Breast epithelium (tissue), 4 donors: Measurements from ENCODE around the gene GNA12. TPM values are rescaled to one million over a fixed set of nuclear protein-coding genes. Genes with fewer than 3 reads are reported as not detected.

Source experiments
- DNase-seq, 2 donors: peaks; one replicate each; pipeline ENCODE4 v3.0.0-alpha.2; 2019; ENCODE audit warnings: low spot score in 2 of 2
- H3K27ac ChIP-seq, 2 donors: fragments of 200-600 bp; sonication (generic) in 1 of 2; one replicate each; pipeline ENCODE4 v1.5.1; 2016 to 2019; ENCODE audit warnings: mild to moderate bottlenecking in 1 of 2
- H3K27me3 ChIP-seq, 2 donors: fragments of 200-600 bp; sonication (generic) in 1 of 2; one replicate each; pipeline versions ENCODE4 v1.5.1 to v1.6.0; 2017 to 2019; ENCODE audit warnings: control low read depth in 1 of 2, mild to moderate bottlenecking in 1 of 2
- H3K36me3 ChIP-seq: fragments of 200-600 bp; one replicate; pipeline ENCODE4 v1.5.1; 2019
- H3K4me1 ChIP-seq, 2 donors: fragments of 200-600 bp; sonication (generic); one replicate each; pipeline ENCODE4 v1.5.1; 2016 to 2019; ENCODE audit warnings: control low read depth in 1 of 2
- H3K4me3 ChIP-seq, 3 donors: fragments of 200-600 bp; sonication (generic); 1 replicate in 2 of 3; 2 replicates in 1 of 3; pipeline ENCODE4 v1.5.1; 2016 to 2019; ENCODE audit warnings: mild to moderate bottlenecking in 3 of 3, moderate library complexity in 2 of 3
- H3K9me3 ChIP-seq, 2 donors: fragments of 200-600 bp; sonication (generic) in 1 of 2; one replicate each; pipeline ENCODE4 v1.5.1; 2016 to 2019; ENCODE audit warnings: control low read depth in 1 of 2
- POLR2A ChIP-seq: fragments of 450-650 bp; IDR thresholded peaks from one replicate; pipeline ENCODE4 v1.6.1; 2016; ENCODE audit warnings: antibody characterized with exemption, mild to moderate bottlenecking, moderate library complexity
- POLR2AphosphoS5 ChIP-seq, 3 donors: sonication (generic); formaldehyde crosslinking; IDR thresholded peaks; one replicate each; pipeline ENCODE4 v1.6.1; 2017; ENCODE audit warnings: antibody characterized with exemption in 3 of 3
- intact Hi-C: fragments of 100-400 bp; cut with DNase I; formaldehyde crosslinking; loops from one replicate; pipeline ENCODE4 v1.15.1; 2023; ENCODE audit warnings: low total_unique reads
- total RNA-seq, 3 donors: library from RNA; depleted of rRNA; stranded (reverse); fragments of >200 nt; gene quantifications; one replicate each; pipeline ENCODE4 v1.1.0, GENCODE V29; 2016
- TF ChIP-seq, protein P1 (sequence below), 3 donors: fragments of 450-650 bp; IDR thresholded peaks; one replicate each; pipeline ENCODE4 v1.5.1; 2016 to 2017; ENCODE audit warnings: antibody characterized with exemption in 3 of 3, mild to moderate bottlenecking in 3 of 3, moderate library complexity in 3 of 3

The GNA12 gene
- total RNA-seq, 3 donors from 2014 or later: 11.3 to 31.4 (median 24.9) TPM

DNA sequence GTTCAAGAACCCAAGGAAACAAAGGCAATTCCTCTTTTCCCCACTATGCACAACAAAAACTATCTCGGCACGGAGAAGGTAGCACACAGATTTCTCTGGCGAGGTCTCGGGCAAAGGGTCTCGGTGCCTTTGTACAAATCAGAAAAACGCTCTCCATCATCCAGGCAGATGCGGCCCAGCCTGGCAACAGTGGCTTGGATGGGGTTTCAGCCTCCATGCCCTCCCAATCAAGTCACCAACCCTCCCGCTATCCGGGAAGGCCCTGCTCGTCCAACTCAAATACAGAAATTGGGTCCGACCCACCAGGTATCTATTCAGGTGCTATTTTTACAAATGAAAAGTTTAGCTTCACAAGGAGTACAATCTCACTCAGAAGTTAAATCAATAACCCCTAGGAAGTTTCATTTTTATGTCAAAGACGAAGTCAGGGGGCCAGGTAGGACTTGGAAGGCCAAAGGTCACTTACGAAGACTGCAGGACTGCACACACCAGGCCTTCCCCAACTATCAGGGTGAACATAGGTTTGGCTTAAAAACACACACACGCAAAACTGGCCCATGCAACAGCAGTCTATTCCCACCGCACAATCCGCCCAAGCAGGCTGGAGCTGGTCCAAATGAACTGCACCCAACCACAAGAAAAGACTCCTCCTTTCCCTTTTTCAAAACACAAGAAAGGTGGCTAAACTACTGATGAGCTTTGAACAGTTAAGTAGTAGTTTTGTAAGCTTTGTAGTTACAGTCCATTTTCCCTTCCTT, 43.0 kb downstream of the GNA12 start:
- no peak for DNase-seq
- Histone ChIP-seq H3K27ac (peak overlapping the region; percentile 14 to 24), H3K4me3 (no peak overlapping the region), H3K27me3 (no peaks in the 10 kb centered on the region), H3K4me1 (no peaks in the 10 kb centered on the region), H3K36me3 (no peaks in the 10 kb centered on the region), H3K9me3 (no peaks in the 10 kb centered on the region)
- TF ChIP-seq POLR2A: no peak
- TF ChIP-seq POLR2AphosphoS5 (IDR thresholded peaks at IDR 0.05): no peak
- TF ChIP-seq, protein P1, sequence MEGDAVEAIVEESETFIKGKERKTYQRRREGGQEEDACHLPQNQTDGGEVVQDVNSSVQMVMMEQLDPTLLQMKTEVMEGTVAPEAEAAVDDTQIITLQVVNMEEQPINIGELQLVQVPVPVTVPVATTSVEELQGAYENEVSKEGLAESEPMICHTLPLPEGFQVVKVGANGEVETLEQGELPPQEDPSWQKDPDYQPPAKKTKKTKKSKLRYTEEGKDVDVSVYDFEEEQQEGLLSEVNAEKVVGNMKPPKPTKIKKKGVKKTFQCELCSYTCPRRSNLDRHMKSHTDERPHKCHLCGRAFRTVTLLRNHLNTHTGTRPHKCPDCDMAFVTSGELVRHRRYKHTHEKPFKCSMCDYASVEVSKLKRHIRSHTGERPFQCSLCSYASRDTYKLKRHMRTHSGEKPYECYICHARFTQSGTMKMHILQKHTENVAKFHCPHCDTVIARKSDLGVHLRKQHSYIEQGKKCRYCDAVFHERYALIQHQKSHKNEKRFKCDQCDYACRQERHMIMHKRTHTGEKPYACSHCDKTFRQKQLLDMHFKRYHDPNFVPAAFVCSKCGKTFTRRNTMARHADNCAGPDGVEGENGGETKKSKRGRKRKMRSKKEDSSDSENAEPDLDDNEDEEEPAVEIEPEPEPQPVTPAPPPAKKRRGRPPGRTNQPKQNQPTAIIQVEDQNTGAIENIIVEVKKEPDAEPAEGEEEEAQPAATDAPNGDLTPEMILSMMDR (IDR thresholded peaks at IDR 0.05): no peak
- intact Hi-C loops: no loop called here

DNA sequence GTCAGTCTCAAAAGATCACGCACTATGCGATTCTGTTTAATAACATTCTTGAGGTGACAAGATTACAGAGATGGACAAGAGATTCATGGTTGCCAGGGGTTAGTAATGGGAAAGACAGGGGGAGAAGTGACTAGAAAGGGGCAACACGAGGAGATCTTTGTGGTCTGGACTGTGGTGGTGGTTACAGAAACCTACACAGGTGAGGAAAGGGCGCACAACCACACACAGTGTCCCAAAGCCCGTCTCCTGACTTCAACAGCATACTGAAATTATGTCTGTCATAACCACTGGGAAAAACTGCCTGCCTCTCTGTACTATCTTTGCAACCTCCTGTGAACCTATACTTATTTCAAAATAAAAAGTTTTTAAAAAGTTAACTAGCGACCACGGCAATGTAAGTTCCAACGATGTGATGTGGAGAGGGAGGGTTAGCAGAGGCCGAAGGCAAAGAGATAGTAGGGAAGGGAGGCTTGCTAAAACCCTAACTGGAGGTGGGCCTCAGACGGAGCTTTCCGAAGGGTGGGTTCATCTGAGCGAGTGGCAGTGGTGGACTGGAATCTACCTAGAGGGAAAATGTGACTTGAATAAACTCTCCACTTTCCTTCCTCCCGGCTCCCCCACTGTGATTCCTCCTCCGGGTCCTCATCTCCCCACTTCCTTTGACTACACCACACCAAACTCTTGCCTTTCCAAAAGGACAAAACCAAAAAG, 43.7 kb downstream of the GNA12 start:
- intact Hi-C loops: no loop called here

DNA sequence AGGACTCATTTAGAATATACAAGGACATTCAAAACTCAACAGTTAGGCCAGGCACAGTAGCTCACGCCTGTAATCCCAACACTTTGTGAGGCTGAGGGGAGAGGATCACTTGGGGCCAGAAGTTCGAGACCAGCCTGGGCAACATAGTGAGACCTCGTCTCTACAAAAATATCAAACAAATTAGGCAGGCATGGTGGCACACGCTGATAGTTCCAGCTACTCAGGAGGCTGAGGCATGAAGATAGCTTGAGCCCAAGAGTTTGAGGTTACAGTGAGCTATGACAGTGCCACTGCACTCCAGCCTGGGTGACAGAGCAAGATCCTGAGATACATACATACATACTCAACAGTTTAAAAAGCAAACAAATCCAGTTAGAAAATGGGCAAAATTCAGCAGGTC, 44.9 kb downstream of the GNA12 start:
- H3K4me3 ChIP-seq: no peak overlapping the region
- TF ChIP-seq, protein P1 (IDR thresholded peaks at IDR 0.05): no peak
- no peak for TF ChIP-seq POLR2AphosphoS5 (IDR thresholded peaks at IDR 0.05)
- TF ChIP-seq POLR2A: no peak
- H3K4me1 ChIP-seq: no peaks in the 10 kb centered on the region
- H3K27me3 ChIP-seq: no peaks in the 10 kb centered on the region
- no peak for DNase-seq
- H3K27ac ChIP-seq: no peak overlapping the region
- no peaks in the 10 kb centered on the region for H3K36me3 ChIP-seq
- H3K9me3 ChIP-seq: no peaks in the 10 kb centered on the region
- intact Hi-C loops: no loop called here

More for the DNA sequence above, 43.7 kb downstream of the GNA12 start:
- DNase-seq: no peak
- H3K27ac ChIP-seq: peak overlapping the region in 1 of 2 donors; percentile 14
- no peaks in the 10 kb centered on the region for H3K4me1 ChIP-seq
- no peaks in the 10 kb centered on the region for H3K36me3 ChIP-seq
- H3K9me3 ChIP-seq: no peaks in the 10 kb centered on the region
- H3K27me3 ChIP-seq: no peaks in the 10 kb centered on the region
- no peak overlapping the region for H3K4me3 ChIP-seq
- TF ChIP-seq, protein P1 (IDR thresholded peaks at IDR 0.05): no peak
- TF ChIP-seq POLR2A: no peak
- no peak for TF ChIP-seq POLR2AphosphoS5 (IDR thresholded peaks at IDR 0.05)

DNA sequence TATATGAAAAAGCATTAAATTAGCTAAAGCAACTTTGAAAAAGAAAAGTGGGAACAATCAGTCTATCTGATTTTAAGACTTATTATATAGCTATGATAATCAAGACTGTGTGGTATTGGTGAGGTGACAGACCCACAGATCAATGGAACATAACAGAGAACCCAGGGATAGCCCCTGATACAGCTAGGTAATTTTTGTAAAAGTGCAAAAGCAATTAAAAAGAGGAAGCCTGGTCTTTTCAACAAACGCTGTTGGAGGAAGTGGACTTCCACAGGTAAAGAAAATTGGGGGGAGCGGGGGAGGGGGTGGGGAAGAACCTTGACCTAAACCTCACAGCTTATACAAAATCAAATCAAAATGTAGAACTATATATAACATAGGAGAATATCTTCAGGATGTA, 45.4 kb downstream of the GNA12 start:
- Histone ChIP-seq H3K4me1 (no peaks in the 10 kb centered on the region), H3K9me3 (no peaks in the 10 kb centered on the region), H3K27me3 (no peaks in the 10 kb centered on the region), H3K36me3 (no peaks in the 10 kb centered on the region), H3K27ac (no peak overlapping the region), H3K4me3 (no peak overlapping the region)
- no peak for DNase-seq
- TF ChIP-seq POLR2AphosphoS5 (IDR thresholded peaks at IDR 0.05): no peak
- TF ChIP-seq POLR2A: no peak
- TF ChIP-seq, protein P1 (IDR thresholded peaks at IDR 0.05): no peak
- intact Hi-C loops: no loop called here
